HS-27A (cell line): ENCODE results near the gene PLEKHM2.
"Not testable (repeated sequence)": the region's sequence is repeated elsewhere in the genome, so short reads cannot be mapped to it uniquely, and the experiment has no call there.

Experiments
- DNase-seq: peaks from one replicate; pipeline ENCODE4 v3.0.0-alpha.2; 2012; ENCODE audit warnings: low read depth, missing footprints

The PLEKHM2 gene

DNA sequence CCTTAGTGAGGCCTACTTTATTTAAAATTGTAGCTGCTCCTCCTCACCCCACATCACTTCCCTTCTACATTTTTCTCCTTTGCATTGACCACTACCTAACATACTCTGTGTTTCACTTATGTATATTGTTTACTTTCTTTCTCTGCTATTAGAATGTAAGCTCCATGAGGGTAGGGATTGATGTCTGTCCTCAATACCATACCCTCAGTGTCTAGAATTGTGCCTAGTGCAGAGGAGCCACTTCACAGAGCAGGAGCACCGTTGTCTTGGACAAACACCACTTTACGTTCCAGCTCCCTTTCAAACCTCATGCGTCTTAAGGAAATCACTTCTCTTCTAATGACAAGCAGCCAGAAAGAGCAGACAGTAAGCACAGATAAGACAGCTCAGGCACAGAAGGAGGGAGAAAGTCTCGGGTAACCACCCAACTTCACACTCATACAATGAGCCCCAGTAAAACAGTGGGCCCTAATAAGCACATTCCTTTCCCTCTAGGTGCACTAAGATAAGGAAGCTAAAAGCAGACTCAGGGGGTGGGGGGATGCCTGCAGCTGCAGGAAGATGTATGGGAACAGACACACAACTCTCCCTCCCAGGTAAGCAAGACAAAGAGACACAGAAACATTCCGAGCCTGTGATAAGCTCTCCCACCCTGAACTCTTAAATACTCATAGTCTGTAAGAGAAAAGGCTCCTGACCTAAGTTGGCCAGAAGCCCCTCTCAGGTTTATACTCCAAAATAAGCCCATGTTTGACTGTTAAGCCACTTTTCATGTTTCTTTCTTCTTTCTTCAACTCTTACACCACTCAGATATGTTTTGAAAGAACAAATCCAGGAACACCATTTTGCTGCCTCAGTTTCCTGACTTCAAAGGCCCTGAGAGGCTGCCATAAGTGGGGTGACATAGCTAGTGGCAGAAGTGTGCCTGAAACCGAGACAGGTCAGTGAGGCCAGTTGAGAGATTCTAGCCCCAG is 7.1 kb upstream of the PLEKHM2 start:
- DNase-seq: no peak

DNA sequence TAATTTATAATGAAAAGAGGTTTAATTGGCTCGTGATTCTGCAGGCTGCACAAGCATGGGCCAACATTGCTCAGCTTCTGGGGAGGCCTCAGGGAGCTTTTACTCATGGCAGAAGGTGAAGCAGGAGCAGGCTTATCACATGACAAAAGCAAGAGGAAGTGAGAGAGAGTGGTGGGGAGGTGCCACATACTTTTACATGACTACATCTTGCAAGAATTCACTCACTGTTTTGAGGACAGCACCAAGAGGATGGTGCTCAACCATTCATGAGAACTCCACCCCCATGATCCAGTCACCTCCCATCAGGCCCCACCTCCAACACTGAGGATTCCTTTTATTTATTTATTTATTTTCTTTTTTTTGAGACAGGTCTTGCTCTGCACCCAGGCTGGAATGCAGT is 5.5 kb upstream of the PLEKHM2 start:
- peak; percentile 75 for DNase-seq

DNA sequence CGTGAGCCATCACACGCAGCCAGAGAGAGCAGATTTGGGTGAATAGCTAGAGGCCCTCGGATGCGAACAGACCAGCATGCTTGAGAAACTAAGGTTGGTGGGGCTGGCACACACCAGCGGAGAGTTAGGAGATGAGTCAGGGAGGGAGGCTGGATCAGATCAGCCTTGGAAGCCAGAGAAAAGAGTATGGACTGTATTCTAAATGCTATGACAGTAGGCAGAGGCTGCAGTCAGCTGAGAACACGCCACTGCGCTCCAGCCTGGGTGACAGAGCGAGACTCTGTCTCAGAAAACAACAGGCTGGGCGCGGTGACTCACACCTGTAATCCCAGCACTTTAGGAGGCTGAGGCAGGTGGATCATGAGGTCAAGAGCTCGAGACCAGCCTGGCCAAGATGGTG is 4.0 kb upstream of the PLEKHM2 start:
- no peak for DNase-seq

DNA sequence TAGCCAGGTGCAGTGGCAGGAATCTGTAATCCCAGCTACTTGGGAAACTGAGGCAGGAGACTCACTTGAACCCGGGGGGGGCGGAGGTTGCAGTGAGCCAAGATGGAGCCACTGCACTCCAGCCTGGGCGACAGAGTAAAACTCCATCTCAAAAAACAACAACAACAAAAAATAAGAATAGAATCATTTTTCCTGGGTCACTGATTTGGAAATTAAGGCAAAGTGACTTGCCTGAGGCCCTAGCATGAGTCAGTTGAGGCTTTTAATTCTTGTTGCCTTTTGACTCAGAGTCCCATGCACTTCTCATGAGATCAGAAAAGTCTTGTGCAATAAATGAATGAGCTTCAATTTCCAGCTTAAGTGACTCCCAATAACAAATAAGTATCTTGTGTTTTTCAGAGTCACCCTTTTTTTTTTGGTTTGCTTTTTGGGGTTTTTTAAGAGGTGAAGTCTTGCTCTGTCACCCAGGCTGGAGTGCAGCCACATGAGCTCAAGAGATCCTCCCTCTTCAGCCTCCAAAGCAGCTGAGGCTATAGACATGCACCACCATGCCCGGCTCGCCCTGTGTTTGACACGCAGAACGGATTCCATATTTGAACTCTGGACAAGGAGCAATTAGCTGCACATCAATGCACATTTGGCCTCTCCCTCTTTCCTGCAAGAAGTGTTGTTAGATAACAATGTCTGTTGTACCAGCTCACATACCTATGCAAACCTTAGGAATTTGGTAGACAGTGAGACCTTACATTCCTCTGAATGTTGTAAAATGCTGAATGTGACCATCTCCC is 3.4 kb upstream of the PLEKHM2 start:
- no peak for DNase-seq

DNA sequence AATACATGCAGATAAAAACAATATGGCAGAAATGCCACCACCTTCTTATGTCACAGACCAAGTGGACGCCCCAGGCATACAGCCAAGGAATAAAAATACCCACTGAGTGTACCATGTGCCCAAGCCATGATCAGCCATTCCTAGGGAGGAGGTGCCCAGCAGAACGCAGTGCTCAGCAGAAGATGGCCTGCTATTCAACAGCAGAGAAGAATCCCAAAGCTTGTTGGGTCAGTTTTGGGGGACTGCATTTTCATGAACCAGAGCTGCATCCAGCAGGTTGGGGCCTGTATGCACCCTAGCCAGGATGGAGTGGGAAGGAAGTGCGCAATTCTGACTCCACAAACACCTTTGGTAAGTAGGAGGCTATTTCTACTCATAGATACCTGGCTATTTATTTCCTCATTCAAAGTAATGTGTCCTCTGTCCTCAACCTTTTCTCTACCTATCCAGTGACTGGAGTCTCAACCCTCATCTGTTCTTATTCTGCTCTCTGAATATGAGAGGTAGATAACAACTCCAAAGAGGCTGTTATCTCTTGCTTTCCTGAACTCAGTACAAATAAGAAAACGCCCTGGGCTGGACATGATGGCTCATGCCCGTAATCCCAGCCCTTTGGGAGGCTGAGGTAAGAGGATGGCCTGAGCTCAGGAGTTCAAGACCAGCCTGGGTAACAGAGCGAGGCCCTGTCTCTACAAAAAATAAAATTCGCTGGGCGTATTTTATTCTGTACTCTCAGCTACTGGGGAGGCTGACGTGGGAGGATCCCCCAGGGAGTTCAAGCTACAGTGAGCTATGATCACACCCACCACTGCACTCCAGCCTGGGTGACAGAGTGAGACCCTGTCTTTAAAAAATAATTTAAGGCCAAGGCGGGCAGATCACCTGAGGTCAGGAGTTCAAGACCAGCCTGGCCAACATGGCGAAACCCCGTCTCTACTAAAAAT is 2.5 kb upstream of the PLEKHM2 start:
- DNase-seq: no peak

DNA sequence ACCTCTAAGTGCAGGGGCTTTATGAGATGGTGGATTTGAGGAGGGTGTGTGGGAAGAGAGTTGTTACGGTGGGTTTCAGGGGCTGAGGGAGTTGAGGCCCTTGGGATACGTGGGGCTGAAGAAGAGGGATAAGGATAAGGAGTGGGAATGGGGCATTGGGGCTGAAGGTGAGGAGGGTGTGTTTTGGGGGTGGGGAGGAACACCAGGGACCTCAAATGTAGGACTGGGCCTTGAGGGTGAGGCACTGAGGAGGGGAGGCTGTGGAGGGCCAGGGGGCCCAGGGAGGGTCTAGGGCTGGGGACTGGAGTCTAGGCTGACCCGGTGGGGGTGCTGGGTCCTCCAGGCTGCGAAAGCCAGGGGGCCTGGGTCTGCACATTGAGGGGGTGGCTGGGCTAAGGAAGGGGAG is 1.2 kb upstream of the PLEKHM2 start:
- no peak for DNase-seq

DNA sequence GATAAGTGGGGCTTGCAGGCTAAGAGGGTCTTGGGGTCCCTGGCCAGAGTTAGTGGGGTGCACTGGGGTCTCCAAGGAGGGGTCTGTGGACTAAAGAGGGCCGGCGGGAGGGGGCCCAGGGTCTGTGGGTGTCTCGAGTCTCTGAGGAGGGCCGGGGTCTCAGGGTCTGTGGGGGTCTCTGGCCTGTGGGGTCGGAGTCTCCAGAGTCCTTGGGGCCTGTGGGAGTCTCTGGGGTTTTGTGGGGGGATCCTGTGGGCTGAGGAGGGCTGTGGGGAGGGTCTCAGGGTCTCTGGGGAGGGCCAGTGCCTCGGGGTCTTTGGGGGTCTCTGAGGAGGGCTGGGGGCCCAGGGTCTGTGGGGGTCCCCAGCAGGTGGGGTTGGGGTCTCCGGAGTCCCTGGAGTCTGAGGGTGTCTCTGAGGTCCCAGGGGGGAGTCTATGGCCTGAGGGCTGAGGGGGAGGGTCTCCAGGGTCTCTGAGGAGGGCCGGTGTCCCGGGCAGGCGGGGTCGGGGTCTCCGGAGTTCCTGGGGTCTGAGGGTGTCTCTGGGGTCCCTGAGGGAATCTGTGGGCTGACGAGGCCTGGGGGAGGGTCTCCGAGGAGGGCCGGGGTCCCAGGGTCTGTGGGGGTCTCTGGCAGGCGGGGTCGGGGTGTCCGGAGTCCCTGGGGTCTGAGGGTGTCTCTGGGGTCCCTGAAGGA is 628 bp upstream of the PLEKHM2 start:
- DNase-seq: no peak

DNA sequence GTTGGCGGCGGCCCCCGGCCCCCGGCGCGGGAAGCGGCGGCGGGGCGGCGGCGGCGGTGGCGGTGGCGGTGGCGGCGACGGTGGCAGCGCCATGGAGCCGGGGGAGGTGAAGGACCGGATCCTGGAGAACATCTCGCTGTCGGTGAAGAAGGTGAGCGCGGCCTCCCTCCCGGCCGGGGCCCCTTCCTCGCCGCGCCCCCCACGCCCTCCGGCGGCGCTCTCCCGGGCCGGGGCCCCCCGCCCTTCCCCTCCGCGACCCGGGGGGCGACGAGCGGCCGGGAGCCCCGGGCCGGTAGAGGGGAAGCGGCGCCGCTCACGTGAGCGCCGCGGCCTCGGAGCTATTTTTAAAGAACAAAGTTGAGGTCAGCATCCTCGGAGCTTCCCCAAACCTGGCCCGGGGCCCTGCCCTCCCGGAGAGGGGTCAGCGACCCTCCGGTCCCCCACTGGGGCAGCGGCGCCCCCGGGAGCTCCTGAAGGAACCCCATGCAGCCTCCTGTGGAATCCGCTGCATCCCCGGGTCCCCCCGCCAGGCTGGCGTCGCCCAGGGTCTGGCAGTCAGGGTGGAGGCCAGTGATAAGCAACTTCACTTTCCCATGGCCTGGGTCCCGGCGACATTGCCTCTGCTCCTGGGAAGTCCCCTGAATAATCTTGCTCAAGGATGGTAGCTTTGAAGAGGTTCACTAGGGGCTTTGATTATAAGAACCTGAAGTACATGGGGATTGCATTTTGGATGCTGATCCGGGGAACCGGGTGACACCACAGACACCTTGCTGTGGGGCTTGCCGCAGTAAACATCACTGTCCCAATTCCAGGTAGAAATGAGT is 560 bp downstream of the PLEKHM2 start:
- no peak for DNase-seq

DNA sequence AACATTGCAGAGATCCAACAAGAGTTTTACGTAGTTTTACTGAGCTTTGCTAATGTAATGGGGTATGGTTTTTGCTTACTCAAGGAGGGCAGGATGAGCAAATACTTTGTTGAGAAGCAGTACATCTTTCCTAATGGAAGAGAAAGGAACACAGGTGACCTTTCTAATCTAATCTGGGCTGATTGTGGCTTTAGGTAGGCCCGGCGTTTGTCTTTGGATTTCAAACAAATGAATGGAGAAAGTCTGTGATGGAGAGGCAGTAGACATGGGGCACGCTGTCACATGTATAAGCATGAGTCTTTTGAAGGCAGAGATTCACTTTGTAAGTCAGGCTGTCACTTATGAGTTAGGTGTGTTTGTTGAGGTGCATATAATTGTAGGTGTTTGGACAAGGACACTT is 1.7 kb downstream of the PLEKHM2 start:
- DNase-seq: no peak

DNA sequence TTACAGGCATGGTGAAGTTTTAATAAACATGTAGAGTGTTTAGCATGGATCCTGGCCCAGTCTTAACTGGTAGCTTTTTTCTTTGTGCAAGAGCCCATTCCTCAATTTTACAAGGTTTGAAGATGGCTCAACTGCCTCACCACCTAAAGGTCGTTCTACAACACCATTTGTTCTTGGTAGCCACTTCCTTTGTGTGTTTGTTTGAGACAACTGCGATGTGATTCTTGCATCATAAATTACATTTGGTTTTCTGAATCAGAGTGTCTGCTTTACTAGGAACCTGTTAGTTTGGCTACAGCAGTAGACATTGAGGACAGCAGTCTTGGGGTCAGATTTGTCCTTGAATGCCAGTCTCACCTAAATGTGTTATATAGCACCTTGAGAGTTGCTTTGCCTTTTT is 3.3 kb downstream of the PLEKHM2 start:
- DNase-seq: no peak

DNA sequence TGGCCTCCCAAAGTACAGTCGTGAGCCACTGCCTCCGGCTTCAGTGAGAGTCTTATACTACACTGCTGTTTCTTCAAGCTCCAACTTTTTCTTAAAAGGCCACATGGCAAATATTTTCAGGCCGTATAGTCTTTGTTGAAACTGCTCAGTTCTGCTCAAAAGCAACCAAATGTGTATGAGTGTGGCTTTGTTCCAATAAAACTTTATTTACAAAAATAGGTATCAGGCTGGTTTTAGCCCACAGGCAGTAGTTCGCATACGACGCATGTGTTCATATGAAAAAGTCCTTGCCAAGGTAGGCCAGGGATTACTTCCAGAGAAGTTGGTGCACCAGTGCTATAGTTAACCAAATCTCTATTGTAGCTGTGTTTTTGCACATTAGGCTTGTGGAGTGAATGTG is 6.2 kb downstream of the PLEKHM2 start:
- no peak for DNase-seq

DNA sequence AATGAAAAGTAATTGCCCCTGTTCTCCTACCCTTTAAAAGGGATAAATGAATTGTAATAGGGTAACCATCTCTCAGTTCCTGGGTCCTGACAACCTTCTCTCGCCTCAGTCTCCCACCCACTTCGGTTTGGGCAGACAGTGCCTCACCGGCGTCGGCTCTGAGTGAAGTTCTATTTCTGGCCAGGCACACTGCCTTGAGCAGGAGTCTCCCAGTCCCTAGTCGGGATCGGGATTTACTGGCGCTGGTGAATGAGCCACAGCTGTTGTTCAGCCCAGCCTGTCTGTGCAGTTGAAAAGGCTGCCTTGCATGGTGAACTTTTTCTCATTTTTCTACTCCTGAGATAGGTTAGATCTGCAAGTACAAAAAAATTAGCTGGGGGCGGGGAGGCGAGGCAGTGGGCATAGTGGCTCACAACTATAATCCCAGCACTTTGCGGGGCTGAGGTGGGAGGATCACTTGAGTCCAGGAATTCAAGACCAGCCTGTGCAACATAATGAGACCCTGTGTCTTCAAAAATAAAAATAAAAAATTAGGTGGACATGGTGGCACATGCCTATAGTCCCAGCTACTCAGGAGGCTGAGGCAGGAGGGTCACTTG is 7.4 kb downstream of the PLEKHM2 start:
- DNase-seq: no peak

DNA sequence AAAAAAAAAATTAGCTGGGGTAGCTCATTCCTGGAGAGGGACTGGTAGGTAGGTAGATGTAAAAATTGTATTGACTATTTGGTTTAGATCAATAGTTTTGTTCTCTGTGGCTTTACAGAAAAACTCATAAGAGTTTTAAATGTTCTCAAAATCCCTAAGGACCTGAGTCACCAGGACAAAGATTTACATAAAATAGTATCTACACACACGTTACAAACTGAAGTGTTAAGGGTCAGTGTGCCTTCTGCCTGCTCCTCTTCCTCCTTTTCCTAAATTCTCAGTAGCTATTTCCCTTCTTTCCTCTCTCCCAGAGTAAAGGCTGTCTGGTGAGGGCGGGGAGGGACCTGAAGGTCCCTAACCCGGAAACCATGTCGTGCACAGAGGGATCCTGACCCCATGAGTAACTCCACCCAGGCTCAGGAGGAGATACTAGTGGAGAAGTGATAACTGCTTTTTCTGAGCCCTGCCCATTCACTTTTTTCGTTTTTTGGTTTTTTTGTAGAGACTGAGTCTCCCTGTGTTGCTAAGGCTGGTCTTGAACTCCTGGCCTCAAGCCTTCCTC is 8.1 kb downstream of the PLEKHM2 start:
- DNase-seq: no peak

DNA sequence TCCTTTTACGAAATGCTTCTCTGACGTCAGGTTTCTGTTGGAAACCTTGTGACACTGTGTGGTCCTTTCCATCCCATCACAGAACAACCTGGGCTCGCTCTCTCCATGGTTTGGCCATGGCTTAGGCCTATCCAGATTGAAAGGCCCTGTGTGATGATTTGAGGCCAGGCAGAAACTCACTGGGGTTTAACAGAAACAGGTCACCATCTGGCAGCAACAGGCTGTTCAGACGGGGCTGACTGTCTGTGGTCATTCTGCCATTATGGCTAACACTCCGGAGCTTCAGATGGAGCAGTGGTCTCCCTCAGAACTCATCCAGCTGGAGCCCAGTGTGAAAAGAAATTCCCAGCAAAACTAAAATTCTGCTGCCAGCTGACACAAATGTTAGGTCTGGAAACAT is 9.3 kb downstream of the PLEKHM2 start:
- no peak for DNase-seq

DNA sequence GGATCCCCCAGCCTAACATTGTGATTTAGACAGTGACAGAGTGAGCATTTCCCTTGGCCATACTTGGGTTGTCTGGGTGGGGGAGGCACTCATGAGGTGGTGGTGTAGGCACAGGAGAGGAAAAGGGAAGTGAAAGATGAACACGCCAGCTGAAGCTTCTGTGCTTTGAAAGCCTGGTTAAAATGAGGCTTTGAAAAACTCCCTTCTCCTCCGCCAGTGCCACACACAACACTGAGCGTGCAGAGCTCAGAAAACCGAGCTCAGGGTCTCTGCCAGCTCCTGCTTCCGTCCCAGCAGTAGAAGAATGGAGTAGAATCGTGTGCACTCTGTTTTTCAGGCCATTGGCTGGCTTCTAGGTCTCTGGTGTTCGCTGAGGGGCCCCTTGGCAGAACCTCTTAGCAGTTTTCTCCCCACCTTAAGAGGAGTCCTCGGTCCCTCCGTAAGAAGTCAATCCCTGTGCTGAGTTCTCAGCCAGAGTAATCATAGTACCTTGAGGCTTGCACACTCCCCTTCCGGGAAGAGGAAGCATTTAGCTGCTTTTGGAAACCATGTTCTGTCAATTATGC is 12.9 kb downstream of the PLEKHM2 start:
- DNase-seq: no peak

DNA sequence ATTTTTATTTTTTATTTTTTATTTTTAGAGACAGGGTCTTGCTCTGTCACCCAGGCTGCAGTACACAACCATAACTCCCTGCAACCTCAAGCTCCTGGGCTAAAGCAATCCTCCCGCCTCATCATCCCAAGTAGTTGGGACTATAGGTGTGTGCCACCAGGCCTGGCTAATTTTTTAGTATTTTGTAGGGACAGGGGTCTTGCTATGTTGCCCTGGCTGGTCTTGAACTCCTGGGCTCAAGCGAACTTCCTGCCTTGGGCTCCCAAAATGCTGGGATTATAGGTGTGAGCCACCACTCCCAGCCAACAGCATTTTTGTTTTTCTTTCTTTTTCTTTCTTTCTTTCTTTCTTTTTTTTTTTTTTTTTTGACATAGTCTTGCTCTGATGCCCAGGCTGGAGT is 14.1 kb downstream of the PLEKHM2 start:
- DNase-seq: no peak

DNA sequence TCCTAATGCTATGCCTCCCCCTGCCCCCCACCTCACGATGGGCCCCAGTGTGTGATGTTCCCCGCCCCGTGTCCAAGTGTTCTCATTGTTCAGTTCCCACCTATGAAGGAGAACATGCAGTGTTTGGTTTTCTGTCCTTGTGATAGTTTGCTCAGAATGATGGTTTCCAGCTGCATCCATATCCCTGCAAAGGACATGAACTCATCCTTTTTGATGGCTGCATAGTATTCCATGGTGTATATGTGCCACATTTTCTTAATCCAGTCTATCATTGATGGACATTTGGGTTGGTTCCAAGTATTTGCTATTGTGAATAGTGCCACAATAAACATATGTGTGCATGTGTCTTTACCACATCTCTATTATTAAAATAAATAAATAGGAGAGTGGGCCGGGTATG is 15.2 kb downstream of the PLEKHM2 start:
- not testable (repeated sequence) for DNase-seq

DNA sequence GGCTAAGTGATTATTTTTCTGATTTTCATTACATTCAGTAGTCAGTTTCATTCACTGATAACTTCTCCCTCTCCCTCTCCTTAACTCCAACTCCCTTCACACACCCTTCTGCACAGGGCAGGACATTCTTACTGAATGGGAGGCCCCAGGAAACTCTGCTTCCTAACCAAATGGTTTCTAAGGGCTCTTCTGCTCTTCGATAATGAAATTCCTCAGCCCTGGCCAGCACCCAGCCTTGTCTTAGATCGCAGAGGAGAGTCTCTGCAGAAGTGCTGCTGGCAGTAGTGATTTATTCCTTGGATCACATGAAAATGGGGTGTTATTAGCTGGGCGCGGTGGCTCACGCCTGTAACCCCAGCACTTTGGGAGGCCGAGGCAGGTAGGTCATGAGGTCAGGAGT is 16.4 kb downstream of the PLEKHM2 start:
- no peak for DNase-seq

DNA sequence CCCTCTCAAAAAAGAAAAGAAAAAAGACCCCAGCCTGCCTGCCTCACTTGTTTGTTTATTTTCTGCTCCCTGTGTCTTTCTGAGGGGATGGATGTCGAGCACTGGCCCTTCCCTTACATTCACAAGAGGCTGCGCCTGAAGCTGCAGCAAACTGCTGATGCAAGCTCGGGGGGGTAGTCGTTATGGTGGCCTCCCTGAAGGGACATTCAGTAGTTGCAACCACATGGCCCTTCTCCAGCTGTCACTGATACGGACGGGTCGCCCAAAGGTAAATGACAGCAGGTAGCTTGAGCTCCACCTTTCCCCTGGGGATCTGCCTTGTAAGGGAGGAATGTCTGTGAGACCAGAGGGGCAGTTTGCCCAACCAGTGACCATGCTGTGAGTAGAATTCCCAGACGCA is 17.7 kb downstream of the PLEKHM2 start:
- DNase-seq: no peak
